ENCODE data around the gene AGMAT.

DNA sequence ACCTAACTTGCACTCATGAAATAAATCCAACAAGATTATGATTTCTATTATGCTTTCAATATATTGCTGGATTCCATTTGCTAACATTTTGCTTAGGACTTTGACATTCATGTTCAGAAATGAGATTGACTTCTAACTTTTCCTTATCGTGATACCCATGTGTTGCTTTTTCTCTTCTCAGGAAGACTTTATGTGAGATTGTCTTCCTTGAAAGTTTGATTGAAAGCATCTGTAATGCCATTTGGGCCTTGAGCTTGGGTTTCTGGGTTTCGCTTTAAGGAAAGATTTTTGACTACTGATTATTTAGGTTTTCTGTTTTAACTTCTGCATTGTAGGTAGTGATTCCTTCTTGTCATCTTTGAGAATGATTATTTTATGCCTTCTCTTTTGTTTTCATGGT lies 27.8 kb downstream of the AGMAT start:
- TF ChIP-seq CTCF (IDR thresholded peaks at IDR 0.05): no peak
- no peak for TF ChIP-seq POLR2A (IDR thresholded peaks at IDR 0.05)
